KMS-11 (cell line): ENCODE results near the gene ZNF516.

Experiments
- H2AFZ ChIP-seq: fragments of 200-600 bp; sonication (generic); 2 replicates; pipeline ENCODE4 v1.6.1; 2016; ENCODE audit warnings: antibody characterized with exemption, mixed run types, low read depth
- H3K27ac ChIP-seq: fragments of 200-600 bp; sonication (generic); 2 replicates; pipeline ENCODE4 v1.6.1; 2016; ENCODE audit warnings: mild to moderate bottlenecking, mixed run types
- H3K27me3 ChIP-seq: fragments of 200-600 bp; sonication (generic); 2 replicates; pipeline ENCODE4 v1.6.1; 2017; ENCODE audit warnings: mild to moderate bottlenecking, low read depth, mixed run types, moderate library complexity; ENCODE audit not compliant: insufficient read depth
- H3K36me3 ChIP-seq: fragments of 200-600 bp; sonication (generic); 2 replicates; pipeline ENCODE4 v1.6.1; 2017; ENCODE audit warnings: mild to moderate bottlenecking, mixed run types; ENCODE audit not compliant: insufficient read depth
- H3K4me1 ChIP-seq: fragments of 200-600 bp; sonication (generic); 2 replicates; pipeline ENCODE4 v1.6.1; 2016; ENCODE audit warnings: mild to moderate bottlenecking, low read depth, mixed run types; ENCODE audit not compliant: poor library complexity, severe bottlenecking
- H3K4me2 ChIP-seq: fragments of 200-600 bp; sonication (generic); 2 replicates; pipeline ENCODE4 v1.7.0; 2016; ENCODE audit warnings: mild to moderate bottlenecking, mixed run types
- H3K4me3 ChIP-seq: fragments of 200-600 bp; sonication (generic); IDR thresholded peaks from 2 replicates; pipeline ENCODE4 v1.6.1; 2017; ENCODE audit warnings: low read depth, low read length, mixed read lengths; ENCODE audit not compliant: insufficient read depth
- H3K79me2 ChIP-seq: fragments of 200-600 bp; sonication (generic); 2 replicates; pipeline ENCODE4 v1.6.1; 2016; ENCODE audit warnings: low read depth, mixed run types; ENCODE audit not compliant: insufficient read depth
- H3K9ac ChIP-seq: fragments of 200-600 bp; sonication (generic); 2 replicates; pipeline ENCODE4 v1.6.1; 2016; ENCODE audit warnings: mild to moderate bottlenecking, mixed run types
- H4K20me1 ChIP-seq: fragments of 200-600 bp; sonication (generic); 2 replicates; pipeline ENCODE4 v1.6.1; 2016; ENCODE audit warnings: mild to moderate bottlenecking, mixed run types; ENCODE audit not compliant: insufficient read depth
- CTCF ChIP-seq: fragments of 200-600 bp; sonication (generic); conservative IDR thresholded peaks from 2 replicates; pipeline ENCODE4 v1.6.1; 2017; ENCODE audit warnings: low read depth, mild to moderate bottlenecking, antibody characterized with exemption, low read length, moderate library complexity, mixed read lengths

Gene ZNF516

GRCh38 chr18:76389716-76390115, 105.3 kb downstream of the ZNF516 start:
- no peak for TF ChIP-seq CTCF
- no peak overlapping the region for H3K4me3 ChIP-seq
- peaks cover 40% of the 10 kb centered on the region for H3K79me2 ChIP-seq
- H3K9ac ChIP-seq: no peak overlapping the region
- no peak overlapping the region for H2AFZ ChIP-seq
- H3K27me3 ChIP-seq: no peaks in the 10 kb centered on the region
- no peaks in the 10 kb centered on the region for H3K36me3 ChIP-seq
- no peak overlapping the region for H3K27ac ChIP-seq
- peaks cover 9% of the 10 kb centered on the region for H3K4me1 ChIP-seq
- no peak overlapping the region for H3K4me2 ChIP-seq
- H4K20me1 ChIP-seq: no peaks in the 10 kb centered on the region; the same call in 1 of the 2 replicates

- no peak for TF ChIP-seq CTCF
- Histone ChIP-seq H3K4me1 (peaks cover 9% of the 10 kb centered on the region), H3K27me3 (no peaks in the 10 kb centered on the region), H3K4me3 (no peak overlapping the region), H3K9ac (no peak overlapping the region), H4K20me1 (no peaks in the 10 kb centered on the region; the same call in 1 of the 2 replicates), H3K79me2 (peaks cover 40% of the 10 kb centered on the region), H3K36me3 (no peaks in the 10 kb centered on the region), H3K4me2 (no peak overlapping the region), H2AFZ (no peak overlapping the region), H3K27ac (no peak overlapping the region)
Measured at GRCh38 chr18:76388891-76389423, 106.1 kb downstream of the ZNF516 start.

GRCh38 chr18:76388261-76388660, 106.8 kb downstream of the ZNF516 start:
- Histone ChIP-seq H3K36me3 (no peaks in the 10 kb centered on the region), H3K79me2 (peaks cover 40% of the 10 kb centered on the region), H3K4me2 (no peak overlapping the region), H4K20me1 (no peaks in the 10 kb centered on the region; the same call in 1 of the 2 replicates), H3K4me1 (peaks cover 9% of the 10 kb centered on the region), H3K27me3 (no peaks in the 10 kb centered on the region), H3K4me3 (no peak overlapping the region), H3K27ac (no peak overlapping the region), H3K9ac (no peak overlapping the region), H2AFZ (no peak overlapping the region)
- no peak for TF ChIP-seq CTCF

- no peak overlapping the region for H3K9ac ChIP-seq
- no peak for TF ChIP-seq CTCF
- no peaks in the 10 kb centered on the region for H3K36me3 ChIP-seq
- no peak overlapping the region for H3K27ac ChIP-seq
- H4K20me1 ChIP-seq: no peaks in the 10 kb centered on the region; the same call in 1 of the 2 replicates
- peaks cover 40% of the 10 kb centered on the region for H3K79me2 ChIP-seq
- no peak overlapping the region for H3K4me2 ChIP-seq
- peaks cover 9% of the 10 kb centered on the region for H3K4me1 ChIP-seq
- H2AFZ ChIP-seq: no peak overlapping the region
- no peak overlapping the region for H3K4me3 ChIP-seq
- H3K27me3 ChIP-seq: no peaks in the 10 kb centered on the region
Measured at GRCh38 chr18:76387608-76388007, 107.4 kb downstream of the ZNF516 start.
